A673 (cell line): Measurements from ENCODE around the gene RNFT2.

Experiments
- CTCF ChIP-seq: fragments of 300-800, 200-600 bp; sonication (generic); conservative IDR thresholded peaks from 2 replicates; pipeline ENCODE4 v1.5.1; 2017; ENCODE audit warnings: low read depth, mild to moderate bottlenecking, antibody characterized with exemption, low read length, moderate library complexity, mixed read lengths
- EZH2 ChIP-seq: fragments of 200-600 bp; sonication (generic); IDR thresholded peaks from 2 replicates; pipeline ENCODE4 v1.6.1; 2017; ENCODE audit warnings: borderline replicate concordance, low read depth, mild to moderate bottlenecking, mixed read lengths, antibody characterized with exemption, low read length; ENCODE audit not compliant: poor library complexity, severe bottlenecking

GRCh38 chr12:116882742-116883141 is 144.6 kb downstream of the RNFT2 start:
- TF ChIP-seq CTCF (peak; percentile 35; the same call in 1 of the 2 replicates), EZH2 (no peak)
